ENCODE data around the gene GNAQ.

Gene GNAQ

GRCh38 chr9:78031893-78032729, 500 bp upstream of the GNAQ start:
- DNase-seq (ENCODE audit: low read depth): peak; percentile 44

- peak; percentile 25 for DNase-seq (ENCODE audit: low read depth)
Measured at GRCh38 chr9:78030553-78031443, 813 bp downstream of the GNAQ start.

- no peak for DNase-seq (ENCODE audit: low read depth)
Measured at GRCh38 chr9:78030296-78030552, 1.4 kb downstream of the GNAQ start.

GRCh38 chr9:78029551-78030295, 1.9 kb downstream of the GNAQ start:
- DNase-seq (ENCODE audit: low read depth): no peak

GRCh38 chr9:78028926-78029325, 2.7 kb downstream of the GNAQ start:
- no peak for DNase-seq (ENCODE audit: low read depth)

- no peak for DNase-seq (ENCODE audit: low read depth)
Measured at GRCh38 chr9:78026947-78027346, 4.7 kb downstream of the GNAQ start.

- no peak for DNase-seq (ENCODE audit: low read depth)
Measured at GRCh38 chr9:78026416-78026815, 5.2 kb downstream of the GNAQ start.

- DNase-seq (ENCODE audit: low read depth): no peak
Measured at GRCh38 chr9:78025186-78025585, 6.4 kb downstream of the GNAQ start.

GRCh38 chr9:78023003-78023741, 8.4 kb downstream of the GNAQ start:
- no peak for DNase-seq (ENCODE audit: low read depth)

- DNase-seq (ENCODE audit: low read depth): no peak
Measured at GRCh38 chr9:78021697-78022096, 9.9 kb downstream of the GNAQ start.

- DNase-seq (ENCODE audit: low read depth): no peak
Measured at GRCh38 chr9:78017190-78017693, 14.4 kb downstream of the GNAQ start.

GRCh38 chr9:78015241-78015640, 16.4 kb downstream of the GNAQ start:
- no peak for DNase-seq (ENCODE audit: low read depth)

GRCh38 chr9:78014776-78015175, 16.8 kb downstream of the GNAQ start:
- DNase-seq (ENCODE audit: low read depth): no peak

- DNase-seq (ENCODE audit: low read depth): no peak
Measured at GRCh38 chr9:78013934-78014333, 17.7 kb downstream of the GNAQ start.

GRCh38 chr9:78011049-78011448, 20.6 kb downstream of the GNAQ start:
- no peak for DNase-seq (ENCODE audit: low read depth)

GRCh38 chr9:78010445-78010844, 21.2 kb downstream of the GNAQ start:
- DNase-seq (ENCODE audit: low read depth): no peak

GRCh38 chr9:78009186-78009585, 22.4 kb downstream of the GNAQ start:
- DNase-seq (ENCODE audit: low read depth): no peak

- no peak for DNase-seq (ENCODE audit: low read depth)
Measured at GRCh38 chr9:78006734-78007133, 24.9 kb downstream of the GNAQ start.

- no peak for DNase-seq (ENCODE audit: low read depth)
Measured at GRCh38 chr9:78005231-78006002, 26.2 kb downstream of the GNAQ start.

GRCh38 chr9:78004478-78005229, 27.0 kb downstream of the GNAQ start:
- no peak for DNase-seq (ENCODE audit: low read depth)
